OCI-LY3 (cell line): ENCODE measurements around the gene PI16.

Experiments used
- CTCF ChIP-seq: fragments of 200-600, 300-600 bp; sonication (generic); IDR thresholded peaks from 2 replicates; pipeline ENCODE4 v1.5.1; 2014; ENCODE audit warnings: antibody characterized with exemption, low read length, low read depth
- EZH2phosphoT487 ChIP-seq: fragments of 200-600 bp; shearing (Covaris generic); IDR thresholded peaks from 2 replicates; pipeline ENCODE4 v1.6.1; 2018; ENCODE audit warnings: antibody characterized with exemption, mixed run types, low read depth

- no peak for TF ChIP-seq CTCF
- TF ChIP-seq EZH2phosphoT487 = no peak
Observed at GRCh38 chr6:36908747-36909146, 45.8 kb upstream of the PI16 start.
